ENCODE data around the gene PHTF1. TPM values are rescaled to one million over a fixed set of nuclear protein-coding genes. Genes with fewer than 3 reads are reported as not detected.

PHTF1 gene
- total RNA-seq, 2 donors from 2014 or later = 8.5 to 9.8 TPM

DNA sequence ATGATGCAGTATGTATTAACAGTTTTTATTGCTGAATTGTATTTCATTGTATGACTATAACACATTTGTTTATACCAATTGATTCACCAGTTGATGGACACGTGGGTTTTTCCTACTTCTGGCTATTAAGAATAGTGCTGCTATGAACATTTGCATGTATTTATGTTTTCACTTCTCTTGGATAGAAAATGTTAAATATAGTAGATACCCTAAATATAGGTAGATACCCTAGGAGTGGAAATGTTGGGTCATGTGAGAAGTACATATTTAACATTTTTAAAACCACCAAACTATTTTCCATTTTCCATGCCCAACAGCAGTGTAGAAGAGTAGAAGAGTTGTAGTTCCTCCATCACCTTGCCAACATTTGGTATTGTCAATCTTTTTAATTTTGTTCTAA, 7.8 kb downstream of the PHTF1 start:
- TF ChIP-seq, protein P1, sequence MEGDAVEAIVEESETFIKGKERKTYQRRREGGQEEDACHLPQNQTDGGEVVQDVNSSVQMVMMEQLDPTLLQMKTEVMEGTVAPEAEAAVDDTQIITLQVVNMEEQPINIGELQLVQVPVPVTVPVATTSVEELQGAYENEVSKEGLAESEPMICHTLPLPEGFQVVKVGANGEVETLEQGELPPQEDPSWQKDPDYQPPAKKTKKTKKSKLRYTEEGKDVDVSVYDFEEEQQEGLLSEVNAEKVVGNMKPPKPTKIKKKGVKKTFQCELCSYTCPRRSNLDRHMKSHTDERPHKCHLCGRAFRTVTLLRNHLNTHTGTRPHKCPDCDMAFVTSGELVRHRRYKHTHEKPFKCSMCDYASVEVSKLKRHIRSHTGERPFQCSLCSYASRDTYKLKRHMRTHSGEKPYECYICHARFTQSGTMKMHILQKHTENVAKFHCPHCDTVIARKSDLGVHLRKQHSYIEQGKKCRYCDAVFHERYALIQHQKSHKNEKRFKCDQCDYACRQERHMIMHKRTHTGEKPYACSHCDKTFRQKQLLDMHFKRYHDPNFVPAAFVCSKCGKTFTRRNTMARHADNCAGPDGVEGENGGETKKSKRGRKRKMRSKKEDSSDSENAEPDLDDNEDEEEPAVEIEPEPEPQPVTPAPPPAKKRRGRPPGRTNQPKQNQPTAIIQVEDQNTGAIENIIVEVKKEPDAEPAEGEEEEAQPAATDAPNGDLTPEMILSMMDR (IDR thresholded peaks at IDR 0.05) = no peak
- H3K9me3 ChIP-seq = no peaks in the 10 kb centered on the region
- DNase-seq = no peak
- no peak overlapping the region for H3K4me3 ChIP-seq
- no peaks in the 10 kb centered on the region for H3K36me3 ChIP-seq
- no peak overlapping the region for H3K27ac ChIP-seq
- H3K27me3 ChIP-seq = no peaks in the 10 kb centered on the region
- intact Hi-C loops (cut with DNase I) = no loop called here
- no peak overlapping the region for H3K9ac ChIP-seq (ENCODE audit: low read depth in 2 of 2, low read length in 2 of 2)
- no peaks in the 10 kb centered on the region for H3K4me1 ChIP-seq

DNA sequence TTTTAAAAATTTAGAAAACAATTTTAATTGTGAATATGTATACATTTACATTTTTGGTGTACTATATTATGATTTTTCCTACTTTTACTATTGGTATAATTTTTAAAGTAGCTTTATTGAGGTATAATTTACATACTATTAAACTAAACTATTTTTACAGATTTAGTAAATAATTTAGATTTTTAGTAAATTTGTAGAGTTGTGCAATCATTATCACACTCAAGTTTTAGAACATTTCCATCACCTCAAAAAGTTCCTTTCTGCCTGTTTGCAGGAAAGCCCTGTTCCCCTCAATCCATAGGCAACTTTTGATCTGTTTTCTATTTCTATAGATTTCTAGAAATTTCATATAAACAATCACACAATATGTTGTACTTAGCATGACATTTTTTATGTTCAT, 8.2 kb downstream of the PHTF1 start:
- no peaks in the 10 kb centered on the region for H3K27me3 ChIP-seq
- no peak overlapping the region for H3K4me3 ChIP-seq
- intact Hi-C loops (cut with DNase I) = no loop called here
- DNase-seq = no peak
- no peaks in the 10 kb centered on the region for H3K4me1 ChIP-seq
- H3K27ac ChIP-seq = no peak overlapping the region
- TF ChIP-seq, protein P1 (IDR thresholded peaks at IDR 0.05) = no peak
- H3K9ac ChIP-seq (ENCODE audit: low read depth in 2 of 2, low read length in 2 of 2) = no peak overlapping the region
- H3K9me3 ChIP-seq = no peaks in the 10 kb centered on the region
- no peaks in the 10 kb centered on the region for H3K36me3 ChIP-seq

DNA sequence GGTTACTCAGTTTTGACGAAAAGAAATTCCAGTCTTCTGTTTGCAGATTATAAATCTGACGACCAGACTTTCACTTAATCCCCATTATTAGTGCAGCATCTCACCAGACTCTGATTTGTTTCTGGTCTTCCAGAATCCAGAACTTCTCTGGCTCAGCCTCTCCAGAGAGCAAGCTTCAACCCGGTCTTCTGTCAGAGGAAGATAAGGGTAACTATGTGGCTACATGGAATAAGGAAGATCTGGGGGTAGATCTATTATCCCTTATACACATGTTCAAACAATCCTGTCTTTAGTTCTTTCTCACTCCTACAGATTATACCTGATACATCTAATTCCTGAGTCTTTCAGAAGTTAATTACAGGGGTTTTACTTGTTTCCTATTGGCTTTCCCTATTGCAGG, 9.9 kb downstream of the PHTF1 start:
- H3K36me3 ChIP-seq = no peaks in the 10 kb centered on the region
- H3K9me3 ChIP-seq = no peaks in the 10 kb centered on the region
- no peak overlapping the region for H3K4me3 ChIP-seq
- TF ChIP-seq, protein P1 (IDR thresholded peaks at IDR 0.05) = no peak
- DNase-seq = no peak
- H3K27me3 ChIP-seq = no peaks in the 10 kb centered on the region
- H3K27ac ChIP-seq = no peak overlapping the region
- intact Hi-C loops (cut with DNase I) = no loop called here
- no peaks in the 10 kb centered on the region for H3K4me1 ChIP-seq
- no peak overlapping the region for H3K9ac ChIP-seq (ENCODE audit: low read depth in 2 of 2, low read length in 2 of 2)

DNA sequence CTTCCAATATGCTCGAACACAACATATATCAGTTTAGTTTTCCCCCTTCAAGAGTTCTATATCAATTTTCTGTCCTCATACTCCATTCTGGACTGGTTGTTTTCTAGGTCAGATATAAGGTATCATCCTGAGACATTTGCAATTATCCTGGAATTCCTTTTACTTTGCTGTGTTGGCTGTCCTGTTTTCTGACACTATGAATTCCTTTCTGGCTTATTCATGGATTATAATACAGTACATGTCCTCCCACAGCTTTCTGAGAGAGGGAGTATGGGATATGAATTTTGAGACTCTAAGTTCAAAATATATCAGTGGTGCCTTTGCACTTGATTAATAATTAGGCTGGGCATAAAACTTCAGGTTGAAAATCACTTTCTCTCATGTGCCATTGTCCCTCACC, 11.9 kb downstream of the PHTF1 start:
- Histone ChIP-seq H3K9me3 (no peaks in the 10 kb centered on the region), H3K36me3 (no peaks in the 10 kb centered on the region)
- DNase-seq = no peak

DNA sequence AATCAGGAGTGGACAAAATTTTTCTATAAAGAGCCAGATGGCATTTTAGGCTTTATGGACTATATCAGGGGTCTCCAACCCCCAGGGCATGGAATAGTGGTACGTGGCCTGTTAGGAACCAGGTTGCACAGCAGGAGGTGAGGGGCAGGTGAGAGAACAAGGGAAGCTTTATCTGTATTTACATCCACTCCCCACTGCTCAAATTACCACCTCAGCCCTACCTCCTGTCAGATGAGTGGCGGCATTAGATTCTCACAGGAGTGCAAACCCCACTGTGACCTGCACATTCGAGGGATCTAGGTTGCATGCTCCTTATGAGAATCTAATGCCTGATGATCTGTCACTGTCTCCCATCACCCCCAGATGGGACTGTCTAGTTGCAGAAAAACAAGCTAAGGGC, 13.9 kb downstream of the PHTF1 start:
- Histone ChIP-seq H3K4me1 (no peaks in the 10 kb centered on the region), H3K9me3 (no peaks in the 10 kb centered on the region), H3K27ac (no peak overlapping the region), H3K4me3 (no peak overlapping the region), H3K36me3 (no peaks in the 10 kb centered on the region), H3K27me3 (no peaks in the 10 kb centered on the region), H3K9ac (ENCODE audit: low read depth in 2 of 2, low read length in 2 of 2) (no peak overlapping the region)
- DNase-seq = no peak
- TF ChIP-seq, protein P1 (IDR thresholded peaks at IDR 0.05) = no peak
- intact Hi-C loops (cut with DNase I) = no loop called here

More for the DNA sequence above, 11.9 kb downstream of the PHTF1 start:
- TF ChIP-seq, protein P1 (IDR thresholded peaks at IDR 0.05) = no peak
- no peaks in the 10 kb centered on the region for H3K27me3 ChIP-seq
- intact Hi-C loops (cut with DNase I) = no loop called here
- H3K4me1 ChIP-seq = no peaks in the 10 kb centered on the region
- no peak overlapping the region for H3K9ac ChIP-seq (ENCODE audit: low read depth in 2 of 2, low read length in 2 of 2)
- no peak overlapping the region for H3K27ac ChIP-seq
- no peak overlapping the region for H3K4me3 ChIP-seq

DNA sequence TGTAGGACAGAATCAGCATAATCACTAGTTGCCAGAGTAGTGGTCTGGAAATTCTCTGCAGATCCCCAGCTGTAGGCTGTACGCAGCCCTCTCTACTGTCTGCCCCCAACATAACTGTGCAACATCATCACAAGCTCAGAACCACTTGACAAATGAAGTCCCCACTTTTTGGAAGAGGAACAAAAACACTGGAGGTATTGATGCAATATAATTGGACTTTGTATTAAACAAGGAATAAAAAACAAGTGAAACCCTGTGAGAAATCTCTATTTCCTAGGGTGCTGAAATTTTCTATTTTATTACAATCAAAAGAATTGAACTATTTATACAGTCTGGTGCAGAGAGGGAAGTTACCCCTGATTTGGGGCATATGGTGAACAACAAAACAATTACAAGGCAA, 15.2 kb downstream of the PHTF1 start:
- no peak for DNase-seq
- intact Hi-C loops (cut with DNase I) = no loop called here

More for the DNA sequence above, 15.2 kb downstream of the PHTF1 start:
- Histone ChIP-seq H3K27ac (no peak overlapping the region), H3K9ac (ENCODE audit: low read depth in 2 of 2, low read length in 2 of 2) (no peak overlapping the region), H3K36me3 (no peaks in the 10 kb centered on the region), H3K4me1 (no peaks in the 10 kb centered on the region), H3K9me3 (no peaks in the 10 kb centered on the region), H3K4me3 (no peak overlapping the region), H3K27me3 (no peaks in the 10 kb centered on the region)
- TF ChIP-seq, protein P1 (IDR thresholded peaks at IDR 0.05) = no peak

All from colonic mucosa (tissue), 4 donors.